Stimulated activated CD8-positive, alpha-beta memory T cell treated with anti-CD3 and anti-CD28 coated beads, Interleukin-7, amount 100 ng/mL, for 48 hours (primary cell): ENCODE measurements around the gene CD300LG.
"Not testable (repeated sequence)": the region's sequence is repeated elsewhere in the genome, so short reads cannot be mapped to it uniquely, and the experiment has no call there.

ENCODE experiments used
- DNase-seq, 2 donors: peaks; one replicate each; pipeline ENCODE4 v3.0.0-alpha.2; 2020; ENCODE audit warnings: low read depth in 1 of 2; ENCODE audit errors: extremely low read depth in 1 of 2

Gene CD300LG

DNA sequence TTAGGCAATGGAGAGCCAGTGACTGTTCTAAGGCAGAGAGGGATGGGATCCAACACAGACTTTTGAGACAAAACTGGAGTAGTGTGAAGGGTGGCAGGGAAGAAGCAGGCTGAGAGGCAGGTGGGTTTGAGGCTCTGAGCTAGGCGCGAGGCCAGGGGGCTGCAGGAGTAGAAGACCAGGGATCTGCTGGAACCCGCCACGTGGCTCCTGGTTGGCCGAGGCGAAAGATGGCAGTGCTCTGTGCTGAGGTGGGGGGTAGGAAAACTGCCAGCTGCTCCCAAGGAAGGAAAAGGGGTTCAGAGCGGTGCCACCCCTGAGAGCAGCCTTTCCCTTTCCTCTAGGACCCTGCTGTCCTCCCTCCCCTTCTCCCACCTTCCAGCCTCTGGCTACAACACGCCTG is 5.6 kb downstream of the CD300LG start:
- DNase-seq = no peak

DNA sequence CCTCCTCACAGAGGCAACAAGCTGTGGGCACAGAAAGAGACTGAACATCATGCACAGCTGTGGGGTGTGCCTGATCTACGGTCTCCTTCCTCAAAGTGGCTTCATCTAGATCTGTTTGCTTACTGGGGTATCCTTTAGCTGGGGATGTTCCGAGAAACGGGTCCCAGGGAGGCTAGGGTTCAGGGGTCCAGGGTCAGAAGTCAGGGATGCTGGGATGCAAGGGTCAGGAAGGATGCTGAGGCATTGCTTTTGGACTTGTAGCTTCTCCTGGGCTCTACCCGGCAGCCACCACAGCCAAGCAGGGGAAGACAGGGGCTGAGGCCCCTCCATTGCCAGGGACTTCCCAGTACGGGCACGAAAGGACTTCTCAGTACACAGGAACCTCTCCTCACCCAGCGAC is 6.6 kb downstream of the CD300LG start:
- DNase-seq = no peak

DNA sequence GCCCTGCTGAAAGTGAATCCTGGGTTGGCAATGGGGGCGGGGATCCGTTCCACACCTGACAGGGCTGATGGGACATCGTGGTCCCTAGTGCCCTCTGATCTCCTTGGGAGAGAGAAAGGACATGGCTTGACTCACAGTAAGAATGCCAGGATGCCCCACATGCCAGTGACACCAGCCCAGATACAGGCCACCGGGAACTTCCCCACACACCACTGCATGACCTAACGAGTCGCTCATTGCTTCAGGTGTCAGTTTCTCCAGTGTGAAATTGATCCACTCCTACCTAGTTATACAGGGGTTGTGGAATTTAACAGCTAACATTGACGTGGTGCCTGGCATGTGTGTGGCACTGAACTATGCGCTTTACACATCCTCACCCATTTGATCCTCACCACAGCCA is 7.5 kb downstream of the CD300LG start:
- no peak for DNase-seq

DNA sequence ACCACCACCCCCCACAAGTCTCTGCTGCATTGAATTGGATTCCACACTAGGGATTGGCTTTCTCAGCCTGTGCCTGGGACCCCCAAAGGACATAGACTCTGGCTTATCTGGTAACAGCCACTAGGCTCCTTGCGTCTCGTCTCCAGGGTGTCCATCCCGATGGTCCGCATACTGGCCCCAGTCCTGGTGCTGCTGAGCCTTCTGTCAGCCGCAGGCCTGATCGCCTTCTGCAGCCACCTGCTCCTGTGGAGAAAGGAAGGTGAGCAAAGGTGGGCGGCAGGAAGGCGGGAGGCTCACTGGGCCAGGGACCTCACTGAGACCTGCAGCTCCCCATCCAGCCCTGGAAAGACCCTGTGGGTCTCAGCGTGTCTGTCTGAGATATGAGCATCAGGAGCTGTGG is 8.1 kb downstream of the CD300LG start:
- DNase-seq = no peak

DNA sequence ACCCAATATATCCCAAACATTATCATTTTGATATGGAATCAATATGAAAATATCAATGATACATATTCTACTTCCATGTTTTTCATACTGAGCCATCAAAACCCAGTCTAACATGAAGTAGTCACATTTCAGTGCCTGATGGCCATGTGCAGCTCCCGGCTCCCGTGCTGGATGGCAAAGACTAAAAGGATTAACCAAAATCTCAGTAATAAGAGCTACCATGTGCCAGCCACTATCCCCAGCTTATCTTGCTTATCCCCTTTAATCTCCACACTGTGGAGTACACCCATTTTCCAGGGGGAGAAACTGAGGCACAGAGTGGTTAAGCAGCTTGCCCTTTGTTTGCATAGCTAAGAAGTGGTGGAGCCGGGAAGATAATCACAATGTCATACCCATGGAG is 9.2 kb downstream of the CD300LG start:
- no peak for DNase-seq

DNA sequence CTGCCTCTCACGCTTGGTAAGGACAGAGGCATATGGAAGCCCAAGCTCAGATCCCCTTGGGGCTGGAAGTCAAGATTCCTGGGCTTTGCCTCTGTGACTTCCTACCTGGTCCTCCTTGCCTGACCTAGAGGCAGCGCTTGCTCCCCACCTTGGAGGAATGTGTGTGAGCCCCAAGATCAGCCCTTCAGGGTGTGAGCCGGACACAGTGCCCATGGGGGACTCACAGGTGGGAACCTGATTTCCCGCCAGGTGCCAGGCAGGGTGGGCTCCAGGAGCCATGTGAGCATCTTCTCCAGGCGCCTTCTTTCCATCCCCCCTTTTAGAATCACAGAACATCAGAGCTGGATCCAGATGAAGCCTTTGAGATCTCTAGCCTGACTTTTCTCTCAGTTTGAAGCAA is 10.2 kb downstream of the CD300LG start:
- no peak for DNase-seq

DNA sequence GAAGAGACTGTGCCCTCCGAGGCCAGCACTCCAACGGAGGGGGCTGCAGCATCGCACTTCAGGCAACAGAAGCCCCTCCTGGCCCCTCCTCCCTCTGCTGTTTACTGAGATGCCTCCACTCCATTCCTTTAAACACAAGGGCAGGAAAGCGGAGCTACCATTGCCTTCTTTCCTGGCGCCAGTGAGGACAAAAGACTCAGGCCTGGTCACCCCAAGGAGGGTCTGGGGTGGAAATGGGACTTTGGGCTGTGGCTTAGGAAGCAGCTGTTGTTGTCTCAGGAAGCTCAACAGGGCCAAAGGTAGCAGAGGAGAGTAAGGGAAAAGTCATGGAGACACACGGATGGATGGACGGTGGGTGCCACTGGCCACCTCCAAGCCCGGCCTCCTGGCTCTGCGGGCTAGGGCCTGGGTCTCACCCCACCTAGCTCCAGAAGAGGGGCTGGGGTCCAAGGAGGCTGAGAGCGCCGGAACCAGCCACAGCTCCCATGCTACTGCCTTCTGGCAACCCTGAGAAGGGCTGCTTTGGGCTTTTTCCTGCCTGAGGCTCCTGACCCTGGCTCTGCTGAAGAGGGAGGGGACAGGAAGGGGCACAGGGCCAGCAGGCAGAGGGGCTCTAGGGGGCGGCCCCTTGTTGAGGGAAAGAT is 11.1 kb downstream of the CD300LG start:
- DNase-seq = no peak

DNA sequence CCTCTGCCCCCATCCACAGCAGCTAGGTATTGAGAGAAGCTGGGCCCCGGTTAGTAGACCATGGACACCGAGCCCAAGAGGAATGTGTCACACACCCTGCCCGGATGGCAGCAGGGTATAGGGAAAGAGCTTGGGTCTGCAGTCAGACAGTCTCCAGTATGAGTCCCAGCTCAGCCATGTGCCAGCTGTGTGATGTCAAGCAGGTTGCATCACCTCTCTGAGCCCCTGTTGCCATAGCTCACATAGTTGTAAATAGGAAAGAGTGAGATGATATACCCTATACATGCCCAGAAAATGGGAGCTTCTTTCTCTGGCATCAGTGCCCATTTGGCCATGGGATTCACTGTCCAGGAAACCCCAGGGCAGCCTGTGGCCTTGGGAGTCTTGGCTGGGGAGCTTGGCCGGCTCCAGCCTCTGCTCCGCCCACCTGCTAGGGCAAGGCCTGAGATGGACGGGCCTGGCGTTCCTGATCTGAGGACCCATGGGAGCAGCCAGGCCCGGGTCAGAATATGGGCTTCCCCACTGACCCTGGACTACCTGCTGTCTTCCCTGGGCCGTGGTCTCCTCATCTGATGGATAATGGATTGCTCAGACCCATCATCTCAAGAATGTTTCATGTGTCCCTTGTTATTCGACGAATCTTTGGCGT is 13.2 kb downstream of the CD300LG start:
- DNase-seq = no peak

DNA sequence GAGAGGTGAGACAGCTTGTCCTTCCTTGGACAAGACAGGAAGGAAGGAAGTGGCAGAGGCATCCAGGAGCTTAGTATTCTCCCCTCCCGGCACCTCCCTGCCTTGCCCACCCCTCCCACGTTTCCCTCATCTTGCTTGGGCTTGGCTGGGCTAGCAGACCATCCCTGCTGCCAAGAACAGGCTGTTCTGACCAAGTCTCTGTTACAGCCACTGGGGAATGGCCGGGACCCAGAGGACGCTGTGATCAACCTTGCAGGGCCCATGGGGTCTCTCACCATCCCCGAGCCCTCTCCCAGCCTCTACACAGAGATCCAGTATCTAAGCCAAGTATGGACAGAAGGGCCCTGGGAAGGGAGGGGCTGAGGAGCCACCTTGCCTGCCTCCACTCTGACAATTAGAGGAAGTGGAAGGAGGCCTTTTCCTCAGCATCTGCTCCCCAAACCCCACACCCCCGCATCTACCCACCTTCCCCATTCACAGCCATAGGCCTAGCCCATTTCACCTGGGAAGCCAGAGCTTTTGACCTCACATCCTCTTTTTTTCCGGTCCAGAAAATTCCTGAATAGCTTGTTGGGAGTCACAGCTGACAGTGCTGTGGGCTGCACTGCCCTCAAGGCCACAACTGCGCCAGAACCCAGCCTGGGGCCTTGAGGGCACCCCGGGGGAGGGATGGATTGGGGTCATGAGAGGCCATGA is 14.1 kb downstream of the CD300LG start:
- DNase-seq = no peak

DNA sequence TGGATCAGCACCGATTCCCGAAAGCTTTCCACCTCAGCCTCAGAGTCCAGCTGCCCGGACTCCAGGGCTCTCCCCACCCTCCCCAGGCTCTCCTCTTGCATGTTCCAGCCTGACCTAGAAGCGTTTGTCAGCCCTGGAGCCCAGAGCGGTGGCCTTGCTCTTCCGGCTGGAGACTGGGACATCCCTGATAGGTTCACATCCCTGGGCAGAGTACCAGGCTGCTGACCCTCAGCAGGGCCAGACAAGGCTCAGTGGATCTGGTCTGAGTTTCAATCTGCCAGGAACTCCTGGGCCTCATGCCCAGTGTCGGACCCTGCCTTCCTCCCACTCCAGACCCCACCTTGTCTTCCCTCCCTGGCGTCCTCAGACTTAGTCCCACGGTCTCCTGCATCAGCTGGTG is 15.0 kb downstream of the CD300LG start:
- no peak for DNase-seq

DNA sequence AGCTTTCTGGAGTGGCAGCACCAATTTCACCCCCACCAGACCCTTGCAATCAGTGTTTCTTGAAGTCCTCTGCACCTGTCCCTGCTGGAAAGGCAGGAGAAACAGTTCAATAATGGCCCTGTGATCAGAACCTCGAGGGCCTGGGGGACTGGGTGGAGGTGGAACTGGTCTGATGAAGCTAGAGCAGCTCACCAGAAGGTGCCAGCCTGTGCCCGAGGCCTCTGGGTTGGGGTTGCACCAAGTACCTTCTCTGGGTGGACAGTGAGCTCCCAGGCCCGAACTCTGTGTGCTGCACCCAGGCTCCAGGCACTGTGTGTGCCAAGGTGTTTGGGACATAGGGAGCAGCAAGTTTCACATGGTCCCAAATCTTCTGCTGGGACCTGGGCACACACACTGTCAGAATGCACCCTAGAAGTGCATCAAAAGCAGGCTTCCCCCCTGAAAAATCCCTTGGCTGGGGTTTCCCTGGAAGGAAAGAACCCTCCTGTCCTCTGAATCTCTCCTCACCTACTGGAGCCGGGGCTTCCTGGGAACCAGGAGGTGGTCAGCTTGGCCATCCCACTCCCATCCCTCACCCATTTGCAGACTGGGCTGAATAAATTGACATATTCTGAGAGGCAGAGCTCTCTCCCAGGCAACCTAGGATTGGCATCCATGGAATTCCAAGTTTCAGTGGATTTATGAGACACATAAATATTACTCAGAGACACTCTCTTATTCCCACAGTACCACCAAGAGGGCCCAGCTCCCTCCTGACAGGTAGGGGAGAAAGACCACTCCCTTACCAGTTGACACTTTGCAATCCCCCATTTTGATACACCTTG is 17.4 kb downstream of the CD300LG start:
- no peak for DNase-seq

DNA sequence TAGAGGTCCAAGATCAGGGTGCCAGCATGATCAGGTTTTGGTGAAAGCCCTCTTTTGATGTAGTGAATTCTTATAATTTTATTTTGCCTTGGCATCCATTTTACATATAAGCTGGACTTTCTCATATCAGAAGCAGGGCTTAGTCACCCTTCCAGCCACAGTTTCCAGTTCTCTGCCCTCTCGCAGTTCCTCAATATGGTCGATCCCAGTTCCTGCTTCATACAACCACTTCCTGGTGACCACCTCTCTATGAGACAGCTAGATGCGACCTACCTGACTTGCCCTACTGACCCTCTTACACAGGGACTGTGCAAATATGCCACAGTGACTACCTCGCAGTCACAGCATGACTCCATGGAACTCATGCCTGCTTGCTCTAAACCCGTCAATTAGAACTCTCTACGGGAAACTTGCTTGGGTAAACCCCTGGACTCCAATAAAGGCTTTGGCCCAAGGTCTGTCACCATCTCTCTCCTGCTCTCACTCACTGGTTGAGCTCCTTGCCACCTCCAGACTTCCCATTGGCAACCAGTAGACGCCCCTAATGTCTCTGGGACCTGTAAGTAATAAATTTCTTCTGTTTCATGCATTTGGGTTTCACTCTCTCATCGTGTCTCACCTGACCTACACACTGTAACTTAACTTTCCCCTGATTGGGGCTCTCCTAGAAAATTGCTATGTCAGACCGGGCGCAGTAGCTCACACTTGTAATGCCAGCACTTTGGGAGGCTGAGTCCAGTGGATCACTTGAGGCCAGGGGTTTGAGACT is 21.4 kb downstream of the CD300LG start:
- DNase-seq = no peak

DNA sequence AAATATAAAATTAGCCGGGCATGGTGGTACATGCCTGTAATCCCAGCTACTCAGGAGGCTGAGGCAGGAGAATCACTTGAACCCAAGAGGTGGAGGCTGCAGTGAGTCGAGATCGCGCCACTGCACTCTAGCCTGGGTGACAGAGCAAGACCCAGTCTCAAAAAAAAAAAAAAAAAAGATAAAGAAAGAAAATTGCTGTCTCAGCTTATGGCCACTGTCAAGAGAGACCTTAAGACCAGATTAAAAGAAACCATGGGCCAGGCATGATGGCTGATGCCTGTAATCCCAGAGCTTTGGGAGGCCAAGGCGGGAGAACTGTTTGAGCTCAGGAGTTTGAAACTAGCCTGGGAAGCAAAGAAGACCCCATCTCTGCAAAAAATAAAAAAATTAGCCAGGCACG is 22.1 kb downstream of the CD300LG start:
- not testable (repeated sequence) for DNase-seq

DNA sequence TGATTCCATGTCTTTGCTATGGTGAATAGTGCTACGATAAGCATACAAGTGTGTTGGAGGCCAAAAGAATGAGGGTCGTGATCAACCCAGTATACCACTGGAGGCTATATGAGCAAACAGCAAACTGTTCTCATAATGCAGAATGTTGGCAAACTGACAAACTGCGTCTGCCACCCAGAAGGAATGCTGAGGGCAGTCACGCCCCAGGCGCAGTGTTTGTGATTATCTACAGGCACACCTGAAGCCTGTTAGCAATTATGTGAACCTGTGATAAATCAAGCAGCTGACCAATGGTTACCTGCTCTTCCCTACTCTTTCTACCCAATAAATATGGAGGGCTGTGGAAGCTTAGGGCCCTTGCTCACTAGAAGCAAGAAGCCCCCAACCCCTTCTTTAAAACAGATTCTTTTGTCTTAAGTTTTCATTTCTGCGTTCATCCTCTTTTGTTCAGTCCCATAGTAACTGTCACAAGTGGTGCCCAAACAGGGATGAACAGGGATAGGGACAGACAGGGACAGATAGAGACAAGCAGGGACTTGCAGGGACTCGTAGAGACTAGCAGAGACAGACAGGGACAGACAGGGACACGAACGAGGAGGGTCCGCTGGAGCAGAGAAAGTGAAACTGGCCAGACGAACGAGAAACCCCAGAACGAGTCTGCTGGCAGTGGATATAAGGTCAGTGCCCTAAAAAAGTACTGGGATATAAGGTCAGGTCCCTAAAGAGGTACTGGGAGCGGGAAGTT is 25.1 kb downstream of the CD300LG start:
- DNase-seq = no peak

DNA sequence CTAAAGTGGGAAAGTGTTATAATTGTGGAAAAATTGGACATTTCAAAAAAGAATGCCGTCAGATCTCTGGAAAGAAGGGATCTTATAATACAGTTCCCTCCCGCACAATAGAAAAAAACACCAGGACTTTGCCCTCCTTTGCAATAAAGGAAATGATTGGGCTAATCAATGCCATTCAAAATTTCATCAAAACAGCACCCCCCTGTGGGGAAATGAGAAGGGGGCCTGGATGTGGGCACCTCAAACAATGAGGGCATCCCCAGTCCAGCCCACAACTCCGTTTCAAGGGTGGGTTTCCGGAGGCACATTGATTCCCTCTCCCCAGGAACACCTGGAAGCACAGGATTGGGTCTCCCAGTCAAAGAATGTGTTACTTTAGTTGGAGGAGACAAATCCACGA is 26.1 kb downstream of the CD300LG start:
- DNase-seq = no peak

DNA sequence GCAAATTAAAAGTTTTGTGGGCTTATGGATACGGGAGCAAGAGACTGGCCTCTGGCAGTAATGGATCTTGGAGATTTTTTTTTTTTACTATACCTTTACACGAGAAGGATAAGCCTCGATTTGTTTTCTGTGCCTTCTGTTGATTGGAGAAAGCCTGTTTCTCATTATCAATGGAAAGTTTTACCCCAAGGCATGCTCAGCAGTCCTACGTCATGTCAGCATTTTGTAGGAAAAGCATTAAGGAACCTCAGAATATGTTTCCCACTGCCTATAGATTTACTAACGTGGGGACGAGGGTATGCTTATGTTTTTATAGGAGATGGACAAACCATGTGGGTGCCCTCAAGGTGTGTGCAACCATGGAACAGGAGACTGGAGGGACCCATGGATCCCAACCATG is 26.8 kb downstream of the CD300LG start:
- DNase-seq = no peak

DNA sequence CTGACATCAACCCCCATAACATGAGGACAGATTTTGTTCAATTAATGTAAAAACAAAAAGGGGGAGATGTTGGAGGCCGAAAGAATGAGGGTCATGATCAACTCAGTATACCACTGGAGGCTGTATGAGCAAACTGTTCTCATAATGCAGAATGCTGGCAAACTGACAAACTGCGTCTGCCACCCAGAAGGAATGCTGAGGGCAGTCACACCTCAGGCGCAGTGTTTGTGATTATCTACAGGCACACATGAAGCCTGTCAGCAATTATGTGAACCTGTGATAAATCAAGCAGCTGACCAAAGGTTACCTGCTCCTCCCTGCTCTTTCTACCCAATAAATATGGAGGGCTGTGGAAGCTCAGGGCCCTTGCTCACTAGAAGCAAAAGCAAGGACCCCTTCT is 27.3 kb downstream of the CD300LG start:
- DNase-seq = no peak

DNA sequence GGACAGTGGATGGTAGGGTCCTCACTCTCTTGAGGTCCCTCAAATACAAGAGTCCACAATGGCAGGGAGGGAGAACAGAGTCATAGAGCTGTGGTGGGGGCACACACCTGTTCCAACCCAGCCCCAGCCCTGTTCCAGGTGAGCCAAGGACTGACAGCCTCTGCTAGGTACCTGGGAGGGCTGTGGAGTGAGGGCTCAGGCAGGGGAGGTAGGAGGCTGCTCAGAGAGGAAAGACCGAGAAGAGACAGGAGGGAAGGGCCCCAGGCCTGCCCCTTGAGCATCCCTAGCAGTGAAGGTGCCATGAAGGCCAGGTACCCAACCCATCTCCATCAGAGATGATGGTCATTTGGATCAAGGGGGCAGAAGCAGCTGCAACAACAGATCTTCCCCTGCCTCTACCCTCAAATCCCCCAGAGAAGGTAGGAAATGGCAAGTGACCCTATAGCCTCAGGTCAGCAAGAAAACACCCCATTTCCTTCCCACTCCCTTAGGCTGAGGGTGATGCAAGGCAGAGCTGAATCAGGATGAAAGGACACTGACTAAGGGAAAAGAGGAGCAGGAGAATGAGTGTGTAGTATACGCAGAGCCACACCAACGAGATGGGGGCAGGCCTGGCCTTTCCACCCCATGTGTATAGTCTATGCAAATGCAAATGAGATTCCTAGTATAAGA is 28.6 kb downstream of the CD300LG start:
- no peak for DNase-seq

DNA sequence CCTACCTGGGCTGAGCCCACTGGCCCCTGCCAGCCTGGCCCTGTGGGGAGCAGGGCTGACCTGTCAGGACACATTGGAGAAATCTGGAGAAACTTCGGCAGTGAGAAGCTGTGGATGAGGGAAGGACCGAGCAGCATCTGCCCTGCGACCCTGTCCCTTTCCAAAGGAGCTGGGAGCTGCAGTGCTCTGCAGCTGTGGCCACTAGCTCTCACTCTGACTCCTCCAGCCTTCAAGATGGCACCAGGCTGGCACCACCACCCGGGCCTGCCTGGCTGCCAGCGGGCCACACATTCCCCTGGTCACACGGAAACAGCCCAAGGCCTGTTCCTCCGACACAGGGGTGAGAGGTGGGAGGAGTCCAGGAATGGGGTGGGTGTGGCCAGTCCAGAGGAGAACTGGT is 30.1 kb downstream of the CD300LG start:
- DNase-seq = no peak
